PC-9 (cell line): Measurements from ENCODE around the gene ALB. TPM values are rescaled to one million over a fixed set of nuclear protein-coding genes. Genes with fewer than 3 reads are reported as not detected.

ENCODE experiments used
- BruUV-seq: library from RNA; stranded (reverse); fragments of 400-500 nt; replicated peaks from 2 replicates; lab custom pipeline; 2021; lab: Mats Ljungman, UMichigan
- CTCF ChIA-PET: fragments of 300-600 bp; sonication (Branson Sonifier 250); formaldehyde crosslinking; loops from one replicate; lab custom pipeline; 2022; ENCODE audit warnings: antibody characterized with exemption; lab: Charles Lee
- POLR2A ChIA-PET: fragments of 300-600 bp; sonication (Branson Sonifier 250); formaldehyde crosslinking; loops from one replicate; lab custom pipeline; 2022; ENCODE audit warnings: antibody characterized with exemption; ENCODE audit not compliant: unreplicated experiment; lab: Charles Lee
- DNase-seq, 2 experiments: peaks; one replicate each; pipeline versions ENCODE4 v3.0.0 to v3.0.0-alpha.2; 2015 to 2022; ENCODE audit warnings: mixed read lengths in 1 of 2
- H2AFZ ChIP-seq: fragments of 200-600 bp; sonication (generic); 2 replicates; pipeline ENCODE4 v1.8.1; 2017; ENCODE audit warnings: antibody characterized with exemption
- H3F3A ChIP-seq: fragments of 200-600 bp; sonication (generic); 2 replicates; pipeline ENCODE4 v1.8.1; 2017; ENCODE audit warnings: antibody characterized with exemption, mild to moderate bottlenecking, low read depth; ENCODE audit not compliant: insufficient read depth
- H3K27ac ChIP-seq: fragments of 200-600 bp; sonication (generic); 2 replicates; pipeline ENCODE4 v1.6.1; 2016; ENCODE audit warnings: mixed run types
- H3K27me3 ChIP-seq: fragments of 200-600 bp; sonication (generic); 2 replicates; pipeline ENCODE4 v1.6.1; 2016; ENCODE audit warnings: low read depth, mixed run types; ENCODE audit not compliant: insufficient read depth
- H3K36me3 ChIP-seq: fragments of 200-600 bp; sonication (generic); 2 replicates; pipeline ENCODE4 v1.6.1; 2016; ENCODE audit warnings: low read depth, mixed run types
- H3K4me1 ChIP-seq: fragments of 200-600 bp; sonication (generic); replicated peaks from 2 replicates; pipeline ENCODE4 v1.6.1; 2016; ENCODE audit warnings: mixed run types; ENCODE audit not compliant: insufficient read depth
- H3K4me2 ChIP-seq: fragments of 200-600 bp; sonication (generic); 2 replicates; pipeline ENCODE4 v1.6.1; 2017; ENCODE audit warnings: mixed run types
- H3K4me3 ChIP-seq: fragments of 200-600 bp; sonication (generic); 2 replicates; pipeline ENCODE4 v1.6.1; 2016; ENCODE audit warnings: mixed run types
- H3K79me2 ChIP-seq: fragments of 200-600 bp; sonication (generic); 2 replicates; pipeline ENCODE4 v1.6.1; 2017; ENCODE audit warnings: low read depth, mixed run types
- H3K9me2 ChIP-seq: fragments of 200-600 bp; sonication (generic); 2 replicates; pipeline ENCODE4 v1.8.1; 2017; ENCODE audit warnings: mild to moderate bottlenecking; ENCODE audit not compliant: insufficient read depth
- H3K9me3 ChIP-seq: fragments of 200-600 bp; sonication (generic); 2 replicates; pipeline ENCODE4 v1.8.1; 2016; ENCODE audit warnings: low read depth; ENCODE audit not compliant: insufficient read depth
- H4K20me1 ChIP-seq: fragments of 200-600 bp; sonication (generic); 2 replicates; pipeline ENCODE4 v1.8.1; 2017; ENCODE audit not compliant: insufficient read depth
- CTCF ChIP-seq: fragments of 200-600 bp; sonication (generic); conservative IDR thresholded peaks from 2 replicates; pipeline ENCODE4 v1.6.1; 2017; ENCODE audit warnings: mixed run types, antibody characterized with exemption, mild to moderate bottlenecking, moderate library complexity
- EZH2 ChIP-seq: fragments of 200-600 bp; sonication (generic); IDR thresholded peaks from 2 replicates; pipeline ENCODE4 v1.8.0; 2017; ENCODE audit warnings: antibody characterized with exemption, low read depth
- intact Hi-C: fragments of 100-400 bp; cut with micrococcal nuclease; formaldehyde crosslinking; loops from one replicate; pipeline ENCODE4 v1.10.0; 2022; ENCODE audit not compliant: unreplicated experiment
- total RNA-seq: library from RNA; stranded (reverse); gene quantifications from 2 replicates; pipeline ENCODE4 v1.2.3, GENCODE V29; 2021

The ALB gene
- total RNA-seq, 1 experiment from 2014 or later: not detected

- no TSS peak for BruUV-seq
- Histone ChIP-seq H3K9me3 (no peaks in the 10 kb centered on the region), H2AFZ (no peak overlapping the region), H3F3A (no peaks in the 10 kb centered on the region), H3K4me3 (no peak overlapping the region), H3K9me2 (no peaks in the 10 kb centered on the region), H3K27ac (no peak overlapping the region), H3K4me1 (no peaks in the 10 kb centered on the region), H3K79me2 (no peaks in the 10 kb centered on the region), H3K27me3 (no peaks in the 10 kb centered on the region), H3K36me3 (no peaks in the 10 kb centered on the region), H3K4me2 (no peak overlapping the region), H4K20me1 (no peaks in the 10 kb centered on the region)
- no peak for DNase-seq
- intact Hi-C loops: no loop called here
- ChIA-PET POLR2A (interaction anchor here (0.6 kb wide), 1 partner anchor 290 kb away, joined by 3 read pairs; no protein-coding TSS in a partner anchor), CTCF (no interaction called here)
- TF ChIP-seq CTCF: no peak
Measured at GRCh38 chr4:73381214-73381613, 22.9 kb upstream of the ALB start.

GRCh38 chr4:73383452-73383851, 20.6 kb upstream of the ALB start:
- no peaks in the 10 kb centered on the region for H3K9me3 ChIP-seq
- no peak overlapping the region for H2AFZ ChIP-seq
- no peaks in the 10 kb centered on the region for H3K36me3 ChIP-seq
- H3K4me1 ChIP-seq: no peaks in the 10 kb centered on the region
- intact Hi-C loops: no loop called here
- BruUV-seq: no TSS peak
- no peak overlapping the region for H3K27ac ChIP-seq
- no peaks in the 10 kb centered on the region for H3K27me3 ChIP-seq
- H3K4me2 ChIP-seq: no peak overlapping the region
- H4K20me1 ChIP-seq: no peaks in the 10 kb centered on the region
- CTCF ChIA-PET: no interaction called here
- POLR2A ChIA-PET: no interaction called here
- no peak overlapping the region for H3K4me3 ChIP-seq
- TF ChIP-seq CTCF (no peak), EZH2 (no peak)
- no peaks in the 10 kb centered on the region for H3K79me2 ChIP-seq
- no peak for DNase-seq
- H3K9me2 ChIP-seq: no peaks in the 10 kb centered on the region
- no peaks in the 10 kb centered on the region for H3F3A ChIP-seq

- CTCF ChIA-PET: no interaction called here
- POLR2A ChIA-PET: no interaction called here
- no TSS peak for BruUV-seq
- Histone ChIP-seq H3K4me1 (no peaks in the 10 kb centered on the region), H2AFZ (no peak overlapping the region), H3K79me2 (no peaks in the 10 kb centered on the region), H3F3A (no peaks in the 10 kb centered on the region), H3K4me3 (no peak overlapping the region), H3K9me2 (no peaks in the 10 kb centered on the region), H4K20me1 (no peaks in the 10 kb centered on the region), H3K9me3 (no peaks in the 10 kb centered on the region), H3K4me2 (no peak overlapping the region), H3K27ac (no peak overlapping the region), H3K36me3 (no peaks in the 10 kb centered on the region), H3K27me3 (no peaks in the 10 kb centered on the region)
- intact Hi-C loops: no loop called here
- TF ChIP-seq EZH2 (no peak), CTCF (no peak)
- DNase-seq: no peak
Measured at GRCh38 chr4:73387552-73387951, 16.5 kb upstream of the ALB start.
